MM.1S (cell line): ENCODE results near the gene DSTN.

Source experiments
- DNase-seq: peaks from one replicate; pipeline ENCODE4 v3.0.0-alpha.2; 2015
- H2AFZ ChIP-seq: fragments of 300-600 bp; sonication (generic); 2 replicates; pipeline ENCODE4 v1.6.0; 2016; ENCODE audit warnings: antibody characterized with exemption, low read length
- H3F3A ChIP-seq: fragments of 300-600 bp; sonication (generic); 2 replicates; pipeline ENCODE4 v1.6.1; 2016; ENCODE audit warnings: mild to moderate bottlenecking, antibody characterized with exemption, low read length, moderate library complexity, mixed read lengths; ENCODE audit not compliant: insufficient read depth
- H3K27ac ChIP-seq: fragments of 300-600 bp; sonication (generic); 2 replicates; pipeline ENCODE4 v1.5.1; 2016; ENCODE audit warnings: mild to moderate bottlenecking, low read length
- H3K27me3 ChIP-seq: fragments of 300-600 bp; sonication (generic); replicated peaks from 2 replicates; pipeline ENCODE4 v1.6.0; 2016; ENCODE audit warnings: low read length; ENCODE audit not compliant: insufficient read depth
- H3K36me3 ChIP-seq: fragments of 300-600 bp; sonication (generic); replicated peaks from 2 replicates; pipeline ENCODE4 v1.6.1; 2016; ENCODE audit warnings: mild to moderate bottlenecking, low read length, mixed read lengths; ENCODE audit not compliant: insufficient read depth
- H3K4me1 ChIP-seq: fragments of 300-600 bp; sonication (generic); 2 replicates; pipeline ENCODE4 v1.6.1; 2016; ENCODE audit warnings: low read length, mixed read lengths
- H3K4me2 ChIP-seq: fragments of 300-600 bp; sonication (generic); 2 replicates; pipeline ENCODE4 v1.6.0; 2016; ENCODE audit warnings: low read depth, low read length
- H3K4me3 ChIP-seq: fragments of 300-600 bp; sonication (generic); 2 replicates; pipeline ENCODE4 v1.5.1; 2016; ENCODE audit warnings: low read length, mixed read lengths
- H3K79me2 ChIP-seq: fragments of 300-600 bp; sonication (generic); 2 replicates; pipeline ENCODE4 v1.6.1; 2016; ENCODE audit warnings: mixed run types, low read length, mixed read lengths
- H3K9ac ChIP-seq: fragments of 300-600 bp; sonication (generic); 2 replicates; pipeline ENCODE4 v1.6.1; 2016; ENCODE audit warnings: low read length, mixed read lengths
- H3K9me2 ChIP-seq: fragments of 300-600 bp; sonication (generic); replicated peaks from 2 replicates; pipeline ENCODE4 v1.6.1; 2016; ENCODE audit warnings: mild to moderate bottlenecking, low read length, mixed read lengths; ENCODE audit not compliant: insufficient read depth
- H3K9me3 ChIP-seq: fragments of 300-600 bp; sonication (generic); replicated peaks from 2 replicates; pipeline ENCODE4 v1.6.1; 2016; ENCODE audit warnings: mild to moderate bottlenecking, low read length, mixed read lengths; ENCODE audit not compliant: insufficient read depth
- H4K20me1 ChIP-seq: fragments of 300-600 bp; sonication (generic); 2 replicates; pipeline ENCODE4 v1.6.1; 2016; ENCODE audit warnings: mild to moderate bottlenecking, low read length, moderate library complexity, mixed read lengths; ENCODE audit not compliant: insufficient read depth
- EZH2 ChIP-seq: fragments of 300-600 bp; sonication (generic); optimal IDR thresholded peaks from 2 replicates; pipeline ENCODE3; 2017; ENCODE audit warnings: low read depth, mild to moderate bottlenecking, antibody characterized with exemption, low read length, mixed read lengths
- EZH2phosphoT487 ChIP-seq: fragments of 300-600 bp; sonication (generic); IDR thresholded peaks from 2 replicates; pipeline ENCODE4 v1.6.1; 2018; ENCODE audit warnings: antibody characterized with exemption, low read length
- TF ChIP-seq, protein P1 (sequence below): fragments of 300-600 bp; sonication (generic); IDR thresholded peaks from 2 replicates; pipeline ENCODE4 v1.5.1; 2016; ENCODE audit warnings: antibody characterized with exemption, low read length, mixed read lengths

DSTN gene

DNA sequence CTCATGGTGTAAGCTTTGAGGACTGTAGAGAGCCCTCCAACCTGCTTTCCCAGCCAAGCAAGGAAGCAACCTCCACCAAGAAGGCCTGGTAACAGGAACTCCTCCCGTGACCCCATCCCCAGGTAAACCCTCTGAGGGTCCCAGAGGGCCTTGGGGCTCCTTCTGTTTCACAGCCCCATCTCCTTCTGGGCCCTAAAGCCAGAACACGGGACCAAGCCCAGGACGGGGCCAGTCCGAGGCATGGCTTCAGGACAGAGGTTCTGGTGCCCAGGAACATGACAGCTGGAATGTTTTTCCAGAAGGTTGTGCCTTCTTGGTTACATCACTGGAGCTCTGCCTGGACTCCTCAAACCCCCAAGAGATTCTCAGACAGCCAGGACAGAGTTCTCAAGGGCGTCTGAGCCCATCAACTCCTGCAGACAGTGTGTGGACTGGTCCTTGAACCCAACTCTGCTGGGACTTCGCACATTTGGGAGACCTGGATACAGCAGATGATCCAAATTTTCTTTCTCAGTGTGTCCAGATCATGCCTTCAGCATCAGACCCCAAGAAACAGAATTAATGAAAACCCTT, 69.0 kb downstream of the DSTN start:
- no peak overlapping the region for H3K4me2 ChIP-seq
- H3K9me2 ChIP-seq = no peaks in the 10 kb centered on the region
- H3K79me2 ChIP-seq = peaks cover 98% of the 10 kb centered on the region
- H3K4me3 ChIP-seq = no peak overlapping the region
- no peak overlapping the region for H3K27ac ChIP-seq
- H3K36me3 ChIP-seq = peaks cover 32% of the 10 kb centered on the region
- no peak overlapping the region for H3K9ac ChIP-seq
- TF ChIP-seq EZH2phosphoT487 = no peak
- TF ChIP-seq, protein P1, sequence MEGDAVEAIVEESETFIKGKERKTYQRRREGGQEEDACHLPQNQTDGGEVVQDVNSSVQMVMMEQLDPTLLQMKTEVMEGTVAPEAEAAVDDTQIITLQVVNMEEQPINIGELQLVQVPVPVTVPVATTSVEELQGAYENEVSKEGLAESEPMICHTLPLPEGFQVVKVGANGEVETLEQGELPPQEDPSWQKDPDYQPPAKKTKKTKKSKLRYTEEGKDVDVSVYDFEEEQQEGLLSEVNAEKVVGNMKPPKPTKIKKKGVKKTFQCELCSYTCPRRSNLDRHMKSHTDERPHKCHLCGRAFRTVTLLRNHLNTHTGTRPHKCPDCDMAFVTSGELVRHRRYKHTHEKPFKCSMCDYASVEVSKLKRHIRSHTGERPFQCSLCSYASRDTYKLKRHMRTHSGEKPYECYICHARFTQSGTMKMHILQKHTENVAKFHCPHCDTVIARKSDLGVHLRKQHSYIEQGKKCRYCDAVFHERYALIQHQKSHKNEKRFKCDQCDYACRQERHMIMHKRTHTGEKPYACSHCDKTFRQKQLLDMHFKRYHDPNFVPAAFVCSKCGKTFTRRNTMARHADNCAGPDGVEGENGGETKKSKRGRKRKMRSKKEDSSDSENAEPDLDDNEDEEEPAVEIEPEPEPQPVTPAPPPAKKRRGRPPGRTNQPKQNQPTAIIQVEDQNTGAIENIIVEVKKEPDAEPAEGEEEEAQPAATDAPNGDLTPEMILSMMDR = no peak
- TF ChIP-seq EZH2 = no peak
- H4K20me1 ChIP-seq = peaks cover 19% of the 10 kb centered on the region
- DNase-seq = no peak
- no peaks in the 10 kb centered on the region for H3K27me3 ChIP-seq
- no peaks in the 10 kb centered on the region for H3K9me3 ChIP-seq
- H3F3A ChIP-seq = no peaks in the 10 kb centered on the region
- no peak overlapping the region for H2AFZ ChIP-seq
- no peaks in the 10 kb centered on the region for H3K4me1 ChIP-seq

DNA sequence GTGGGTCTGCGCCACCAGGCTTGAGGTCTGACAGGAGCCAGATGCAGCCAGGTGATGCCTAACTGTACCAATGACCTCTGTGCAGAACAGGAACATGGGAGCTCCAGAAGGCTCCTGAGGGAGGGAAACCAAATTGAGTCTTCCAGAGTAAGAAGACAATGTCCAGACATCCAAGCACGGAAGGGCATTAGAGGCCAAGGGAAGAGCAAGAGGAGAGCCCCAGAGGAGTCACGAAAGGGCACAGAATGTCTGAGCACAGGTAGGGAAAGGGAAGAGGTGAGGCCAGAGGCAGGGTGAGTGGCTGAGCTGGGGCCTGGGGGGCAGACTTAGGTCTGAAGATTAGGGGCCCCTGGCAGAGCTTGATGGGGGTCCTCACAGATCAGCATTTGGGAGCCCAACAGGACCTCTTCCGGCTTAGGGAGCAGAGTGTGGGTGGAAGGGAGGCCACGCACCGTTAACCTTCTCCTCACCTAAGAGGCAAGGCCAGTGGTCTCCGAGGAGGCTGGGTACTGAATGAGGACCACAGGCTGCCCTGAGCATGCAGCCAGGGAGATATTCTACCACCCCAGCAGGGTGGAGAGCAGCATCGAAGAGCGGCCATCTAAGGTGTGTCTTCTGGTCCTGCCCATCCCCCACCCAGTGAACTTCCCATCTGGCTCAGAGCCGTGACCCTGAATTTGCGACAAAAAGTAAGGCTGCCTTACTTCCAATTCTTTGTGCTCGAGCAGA, 70.4 kb downstream of the DSTN start:
- Histone ChIP-seq H4K20me1 (peaks cover 29% of the 10 kb centered on the region), H3K9me3 (no peaks in the 10 kb centered on the region), H3K4me3 (no peak overlapping the region), H3K36me3 (peaks cover 32% of the 10 kb centered on the region), H3F3A (no peaks in the 10 kb centered on the region), H3K4me2 (no peak overlapping the region), H3K79me2 (peaks cover 98% of the 10 kb centered on the region), H3K4me1 (no peaks in the 10 kb centered on the region), H3K27me3 (no peaks in the 10 kb centered on the region), H3K9me2 (no peaks in the 10 kb centered on the region), H3K9ac (no peak overlapping the region), H2AFZ (no peak overlapping the region), H3K27ac (no peak overlapping the region)
- DNase-seq = no peak
- TF ChIP-seq, protein P1 = no peak
- no peak for TF ChIP-seq EZH2phosphoT487

DNA sequence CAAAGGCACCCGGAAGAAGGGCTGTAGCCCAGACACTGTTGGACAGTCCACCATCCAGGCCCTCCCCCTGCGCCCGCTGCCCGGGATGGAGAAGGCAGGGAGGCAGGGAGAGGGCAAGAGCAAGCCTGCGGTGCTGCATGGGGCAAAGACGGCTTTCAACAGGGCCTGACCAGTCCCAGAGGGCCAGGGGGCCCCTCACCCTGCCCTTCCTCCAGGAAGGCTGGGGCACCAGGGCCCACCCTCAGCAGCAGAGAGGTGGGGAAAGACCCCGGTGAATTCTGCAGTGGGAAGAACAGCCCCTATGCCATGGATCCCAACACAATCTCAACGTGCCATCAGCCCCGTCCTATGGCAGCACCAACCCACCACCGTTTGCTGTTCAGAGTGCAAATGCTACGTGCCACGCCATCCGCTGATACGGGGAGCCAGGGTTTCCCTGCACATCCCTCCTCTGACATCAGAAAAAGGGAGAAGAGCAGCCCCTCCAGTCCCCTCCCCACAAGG, 71.1 kb downstream of the DSTN start:
- Histone ChIP-seq H2AFZ (no peak overlapping the region), H4K20me1 (peaks cover 29% of the 10 kb centered on the region), H3K4me3 (no peak overlapping the region), H3K9me3 (no peaks in the 10 kb centered on the region), H3K27ac (no peak overlapping the region), H3K9me2 (no peaks in the 10 kb centered on the region), H3K4me1 (no peaks in the 10 kb centered on the region), H3F3A (no peaks in the 10 kb centered on the region), H3K4me2 (no peak overlapping the region), H3K9ac (no peak overlapping the region), H3K36me3 (peaks cover 32% of the 10 kb centered on the region), H3K79me2 (peaks cover 98% of the 10 kb centered on the region), H3K27me3 (no peaks in the 10 kb centered on the region)
- no peak for DNase-seq
- TF ChIP-seq EZH2 (no peak), EZH2phosphoT487 (no peak)
- TF ChIP-seq, protein P1 = no peak
